ENCODE data around the gene PLSCR4. TPM values are rescaled to one million over a fixed set of nuclear protein-coding genes. Genes with fewer than 3 reads are reported as not detected.
"Not testable (repeated sequence)": the region's sequence is repeated elsewhere in the genome, so short reads cannot be mapped to it uniquely, and the experiment has no call there.

The PLSCR4 gene, protein sequence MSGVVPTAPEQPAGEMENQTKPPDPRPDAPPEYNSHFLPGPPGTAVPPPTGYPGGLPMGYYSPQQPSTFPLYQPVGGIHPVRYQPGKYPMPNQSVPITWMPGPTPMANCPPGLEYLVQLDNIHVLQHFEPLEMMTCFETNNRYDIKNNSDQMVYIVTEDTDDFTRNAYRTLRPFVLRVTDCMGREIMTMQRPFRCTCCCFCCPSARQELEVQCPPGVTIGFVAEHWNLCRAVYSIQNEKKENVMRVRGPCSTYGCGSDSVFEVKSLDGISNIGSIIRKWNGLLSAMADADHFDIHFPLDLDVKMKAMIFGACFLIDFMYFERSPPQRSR
- 10 to 100 TPM; 10.6 to 64.6 (median 37.8) TPM for polyA plus RNA-seq

- 0 to 1% (median 0%) methylated on average over 73 to 78 of the region's 78 CpGs for whole genome bisulfite sequencing, 3 donors
- peak within 1 kb of the TSS; percentile 86 for H3K27ac ChIP-seq (ENCODE audit: low read depth, low read length)
These were observed at the start of gene PLSCR4 for GRCh38 chr3:146250449-146251382. Gene PLSCR4 (minus strand): TSS chr3:146251105. CDS start chr3:146222071, 29,034 bp downstream.

- 94 to 99% (median 95%) methylated on average over 6 of the region's 6 CpGs for WGBS, 3 donors
- not testable (repeated sequence) for H3K27ac ChIP-seq (ENCODE audit: low read depth, low read length)
These were observed 42.5 kb upstream of the PLSCR4 start for GRCh38 chr3:146293401-146293800.

GRCh38 chr3:146283781-146284445, 33.0 kb upstream of the PLSCR4 start:
- WGBS, 3 donors, result 35 to 88% (median 86%) methylated on average over 1 of the region's 1 CpG

DNA sequence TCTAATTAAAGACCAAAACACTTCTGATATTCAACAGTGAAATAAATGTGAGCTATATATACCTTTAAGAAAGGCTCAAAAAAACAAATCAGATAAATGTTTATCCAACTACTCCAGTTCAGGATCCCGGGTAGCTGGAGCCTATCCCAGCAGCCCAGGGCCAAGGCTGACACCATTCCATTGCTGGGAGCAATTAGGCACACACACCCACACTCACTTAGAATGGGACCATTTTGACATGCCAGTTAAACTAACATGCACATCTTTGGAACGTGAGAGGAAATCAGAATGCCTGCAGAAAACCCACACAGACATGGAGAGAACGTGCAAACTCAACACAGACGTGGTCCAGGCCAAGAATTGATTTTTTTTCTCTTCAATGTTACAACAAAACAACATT, 30.0 kb upstream of the PLSCR4 start:
- no peak overlapping the region for H3K27ac ChIP-seq (ENCODE audit: low read depth, low read length)
- WGBS, 3 donors, result 23 to 64% (median 55%) methylated on average over 4 of the region's 4 CpGs

More at GRCh38 chr3:146283781-146284445, 33.0 kb upstream of the PLSCR4 start:
- no peak overlapping the region for H3K27ac ChIP-seq (ENCODE audit: low read depth, low read length)

GRCh38 chr3:146279951-146280350, 29.0 kb upstream of the PLSCR4 start:
- no peak overlapping the region for H3K27ac ChIP-seq (ENCODE audit: low read depth, low read length)
- WGBS, 3 donors, result 77 to 92% (median 80%) methylated on average over 3 of the region's 3 CpGs

- WGBS, 3 donors, result 77 to 93% (median 77%) methylated on average over 2 of the region's 2 CpGs
- no peak overlapping the region for H3K27ac ChIP-seq (ENCODE audit: low read depth, low read length)
These were observed 28.1 kb upstream of the PLSCR4 start for GRCh38 chr3:146279013-146279412.

DNA sequence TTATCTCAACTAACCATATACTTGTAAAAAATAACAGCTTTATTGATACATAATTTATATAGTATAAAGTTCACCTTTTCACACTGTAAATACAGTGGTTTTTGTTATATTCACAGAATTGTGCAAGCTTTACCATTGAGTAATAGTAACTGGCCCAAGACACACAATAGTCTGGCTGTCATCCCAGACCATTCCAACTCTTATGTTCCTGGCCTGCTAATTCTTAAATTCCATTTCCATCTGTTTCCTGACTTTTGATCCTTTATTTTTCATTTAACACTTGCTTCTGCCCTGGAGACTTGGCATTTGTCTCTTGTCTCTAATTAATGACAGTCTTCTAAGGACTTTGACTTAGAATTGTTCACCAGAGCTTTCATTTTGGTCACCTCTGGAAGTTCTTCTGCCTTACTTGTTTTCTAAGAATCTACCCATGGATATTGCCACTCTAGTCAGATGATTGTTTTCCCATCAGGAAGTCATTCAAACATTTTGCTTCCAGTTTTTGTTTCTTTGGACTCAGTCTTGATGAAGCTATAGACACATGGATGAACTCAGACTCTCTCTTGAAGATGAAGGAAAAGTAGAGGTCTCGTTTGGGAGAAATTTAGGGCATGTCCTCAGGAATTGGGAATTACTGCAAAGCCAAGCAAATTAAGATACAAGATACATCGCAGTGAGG, 27.2 kb upstream of the PLSCR4 start:
- H3K27ac ChIP-seq (ENCODE audit: low read depth, low read length), result no peak overlapping the region
- WGBS, 3 donors, result 56 to 85% (median 78%) methylated on average over 2 of the region's 2 CpGs

DNA sequence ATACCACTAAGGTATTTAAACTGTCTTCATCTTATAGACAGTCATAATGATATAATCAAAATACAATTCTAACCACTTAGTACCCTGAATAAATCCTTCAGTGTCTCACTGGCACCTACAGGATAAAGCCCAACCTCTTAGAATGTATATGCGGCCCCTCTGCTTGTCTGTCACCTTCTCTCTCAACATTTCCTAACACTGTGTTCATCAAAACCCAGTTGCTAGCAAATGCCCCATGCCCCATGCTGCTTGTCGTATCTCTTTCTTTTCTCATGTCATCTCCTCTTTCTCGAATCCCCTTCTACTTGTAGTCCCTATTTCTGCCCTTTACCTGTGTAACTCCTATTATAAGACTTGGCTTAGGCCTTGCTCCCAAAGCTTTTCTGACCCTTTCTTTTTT, 24.6 kb upstream of the PLSCR4 start:
- WGBS, 3 donors, result 92 to 99% (median 94%) methylated on average over 3 of the region's 3 CpGs
- H3K27ac ChIP-seq (ENCODE audit: low read depth, low read length), result no peak overlapping the region

DNA sequence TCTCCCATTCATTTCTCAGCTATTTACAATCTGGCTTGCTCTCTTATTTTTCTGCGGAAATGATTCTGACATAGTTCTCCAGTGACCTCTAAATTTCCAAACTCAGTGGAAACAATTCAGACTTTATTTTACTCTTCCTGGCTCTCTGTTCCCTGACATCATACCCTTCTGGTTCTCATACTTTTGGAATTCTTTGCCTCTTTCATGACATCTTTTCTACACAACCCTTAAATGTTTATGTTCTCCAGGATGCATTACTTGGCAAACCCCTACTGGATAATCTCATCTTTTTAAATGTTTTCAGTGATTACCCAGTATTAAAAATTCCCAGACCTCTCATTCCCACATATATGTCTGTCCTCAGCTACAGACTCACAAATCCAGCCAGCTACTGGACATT, 23.9 kb upstream of the PLSCR4 start:
- no peak overlapping the region for H3K27ac ChIP-seq (ENCODE audit: low read depth, low read length)
- WGBS, 3 donors, result 33 to 46% (median 41%) methylated on average over 1 of the region's 1 CpG

GRCh38 chr3:146273721-146274407, 23.0 kb upstream of the PLSCR4 start:
- no peak overlapping the region for H3K27ac ChIP-seq (ENCODE audit: low read depth, low read length)
- 93 to 98% (median 94%) methylated on average over 6 of the region's 6 CpGs for WGBS, 3 donors

DNA sequence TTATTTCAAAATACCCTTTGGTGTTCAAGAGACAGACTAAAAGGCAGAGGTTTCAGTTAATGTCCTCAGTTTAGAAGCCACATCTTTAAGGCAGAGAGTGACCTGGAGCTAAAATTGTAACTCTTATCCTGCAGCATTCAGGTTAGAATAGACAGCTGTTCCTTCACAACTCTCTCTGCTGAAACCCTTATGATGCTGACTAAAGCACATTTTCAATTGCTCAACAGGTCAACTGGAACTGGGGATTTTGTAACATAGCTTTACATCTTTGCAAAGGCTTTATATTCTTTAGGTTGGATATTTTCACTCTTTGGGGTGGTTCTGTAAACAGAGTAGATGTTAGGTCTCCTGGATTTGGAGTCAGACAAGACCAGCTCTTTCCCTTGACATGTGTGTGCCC, 20.3 kb upstream of the PLSCR4 start:
- no peak overlapping the region for H3K27ac ChIP-seq (ENCODE audit: low read depth, low read length)

DNA sequence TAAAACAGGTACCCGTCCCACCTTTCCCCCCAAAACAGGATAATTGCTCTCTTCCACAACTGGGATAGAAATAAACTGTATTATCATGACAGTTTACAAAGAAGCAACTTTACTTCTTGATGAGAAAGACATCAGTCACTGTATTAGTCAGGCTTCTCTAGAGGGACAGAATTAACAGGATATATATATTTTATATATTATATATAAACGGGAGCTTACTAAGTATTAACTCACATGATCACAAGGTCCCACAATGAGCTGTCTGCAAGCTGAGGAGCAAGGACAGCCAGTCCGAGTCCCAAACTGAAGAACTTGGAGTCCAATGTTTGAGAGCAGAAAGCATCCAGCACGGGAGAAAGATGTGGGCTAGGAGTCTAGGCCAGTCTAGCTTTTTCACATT, 18.4 kb upstream of the PLSCR4 start:
- 81 to 91% (median 89%) methylated on average over 4 of the region's 4 CpGs for WGBS, 3 donors
- H3K27ac ChIP-seq (ENCODE audit: low read depth, low read length), result no peak overlapping the region

GRCh38 chr3:146268535-146269219, 17.8 kb upstream of the PLSCR4 start:
- H3K27ac ChIP-seq (ENCODE audit: low read depth, low read length), result no peak overlapping the region
- 78 to 91% (median 89%) methylated on average over 6 of the region's 6 CpGs for WGBS, 3 donors

DNA sequence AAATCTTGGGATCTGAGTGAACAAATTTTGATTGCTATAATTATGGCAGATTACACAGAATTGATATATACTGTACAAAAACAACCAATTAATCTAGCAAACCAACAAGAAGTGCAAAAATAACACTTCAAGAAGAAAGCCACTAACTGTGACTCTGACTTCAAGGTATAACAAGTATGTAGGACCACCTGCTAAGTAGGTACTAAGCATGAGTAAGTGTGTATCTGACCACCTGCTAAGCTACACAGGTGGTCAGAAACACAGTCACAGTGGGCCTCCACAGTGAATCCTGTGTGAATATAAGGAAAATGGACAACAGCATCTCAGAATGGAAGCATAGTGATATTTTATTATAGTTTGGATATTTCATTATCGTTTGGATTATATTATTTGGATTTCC, 14.8 kb upstream of the PLSCR4 start:
- WGBS, 3 donors, result 76 to 84% (median 83%) methylated on average over 1 of the region's 1 CpG

GRCh38 chr3:146262371-146263110, 11.6 kb upstream of the PLSCR4 start:
- WGBS, 3 donors, result 81 to 84% (median 81%) methylated on average over 2 of the region's 2 CpGs
- H3K27ac ChIP-seq (ENCODE audit: low read depth, low read length), result no peak overlapping the region

More for the DNA sequence above, 14.8 kb upstream of the PLSCR4 start:
- no peak overlapping the region for H3K27ac ChIP-seq (ENCODE audit: low read depth, low read length)

DNA sequence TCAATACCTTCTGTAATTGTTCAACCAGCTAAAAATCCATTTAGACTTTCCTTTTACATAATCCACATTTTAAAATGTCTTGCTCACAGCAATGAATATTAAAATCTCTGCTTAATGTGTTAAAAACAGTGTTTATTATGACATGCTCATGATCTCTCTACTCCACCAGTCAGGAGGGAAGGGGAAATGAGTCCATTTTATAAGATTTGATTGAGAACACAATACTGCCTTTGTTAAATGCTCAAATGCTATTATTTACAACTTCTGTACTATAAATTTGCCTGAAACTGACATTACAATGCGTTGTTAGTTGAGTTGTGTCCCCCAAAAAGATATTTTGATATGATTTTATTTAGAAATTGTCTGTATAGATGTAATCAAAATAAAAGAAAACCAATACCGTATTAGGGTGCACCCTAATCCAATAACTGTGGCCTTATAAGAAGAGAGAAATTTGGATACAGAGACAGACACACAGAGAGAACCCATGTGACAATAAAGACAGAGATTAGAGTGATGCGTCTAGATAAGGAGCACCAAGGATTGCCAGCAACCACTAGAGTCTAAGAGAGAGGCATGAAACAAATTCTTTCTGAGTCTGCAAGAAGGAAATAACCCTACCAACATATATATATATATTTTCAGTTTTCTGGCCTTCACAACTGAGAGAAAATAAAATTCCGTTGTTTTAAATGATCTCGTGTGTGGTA, 9.1 kb upstream of the PLSCR4 start:
- H3K27ac ChIP-seq (ENCODE audit: low read depth, low read length), result no peak overlapping the region
- WGBS, 3 donors, result 81 to 87% (median 85%) methylated on average over 5 of the region's 5 CpGs
